GM19043 (cell line): Measurements from ENCODE around the gene WDR37.
"Not testable (repeated sequence)": the region's sequence is repeated elsewhere in the genome, so short reads cannot be mapped to it uniquely, and the experiment has no call there.

Experiments
- ATAC-seq: cut with Tn5 transposase; IDR thresholded peaks from one replicate; pipeline ENCODE4 v1.9.1; 2021; ENCODE audit warnings: low read depth; ENCODE audit not compliant: unreplicated experiment

Gene WDR37

GRCh38 chr10:1101946-1102345, 45.8 kb downstream of the WDR37 start:
- ATAC-seq: no peak

DNA sequence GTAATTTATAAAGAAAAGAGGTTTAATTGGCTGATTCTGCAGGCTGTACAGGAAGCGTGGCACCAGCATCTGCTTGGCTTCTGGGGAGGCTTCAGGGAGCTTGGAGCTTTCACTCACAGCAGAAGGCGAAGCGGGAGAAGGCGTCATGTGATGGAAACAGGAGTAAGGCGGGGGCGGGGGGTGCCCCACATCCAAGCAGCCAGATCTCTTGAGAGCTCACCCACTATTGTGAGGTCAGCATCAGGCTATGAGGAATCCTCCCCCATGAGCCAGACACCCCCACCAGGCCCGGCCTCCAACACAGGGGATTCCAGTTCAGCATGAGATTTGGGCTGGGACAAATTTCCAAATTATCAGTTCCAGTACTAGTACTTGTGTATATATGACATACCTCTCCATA, 46.2 kb downstream of the WDR37 start:
- ATAC-seq: no peak

- no peak for ATAC-seq
Measured at GRCh38 chr10:1102831-1103230, 46.6 kb downstream of the WDR37 start.

GRCh38 chr10:1103551-1103950, 47.4 kb downstream of the WDR37 start:
- ATAC-seq: no peak

GRCh38 chr10:1104971-1105370, 48.8 kb downstream of the WDR37 start:
- ATAC-seq: no peak

- no peak for ATAC-seq
Measured at GRCh38 chr10:1107004-1107403, 50.8 kb downstream of the WDR37 start.

DNA sequence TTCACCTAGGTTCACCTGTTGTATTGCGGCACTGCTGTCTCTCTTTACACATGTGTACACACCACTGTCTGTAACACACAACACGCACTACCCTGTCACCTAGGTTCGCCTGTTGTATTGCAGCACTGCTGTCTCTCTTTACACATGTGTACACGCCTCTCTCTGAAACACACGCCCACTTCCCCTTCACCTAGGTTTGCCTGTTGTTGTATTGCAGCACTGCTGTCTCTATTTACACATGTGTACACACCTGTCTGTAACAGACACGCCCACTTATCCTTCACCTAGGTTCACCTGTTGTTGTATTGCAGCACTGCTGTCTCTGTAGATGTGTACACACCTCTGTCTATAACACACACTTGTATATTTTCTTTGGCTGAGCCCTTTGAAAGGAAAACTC, 51.5 kb downstream of the WDR37 start:
- ATAC-seq: no peak

DNA sequence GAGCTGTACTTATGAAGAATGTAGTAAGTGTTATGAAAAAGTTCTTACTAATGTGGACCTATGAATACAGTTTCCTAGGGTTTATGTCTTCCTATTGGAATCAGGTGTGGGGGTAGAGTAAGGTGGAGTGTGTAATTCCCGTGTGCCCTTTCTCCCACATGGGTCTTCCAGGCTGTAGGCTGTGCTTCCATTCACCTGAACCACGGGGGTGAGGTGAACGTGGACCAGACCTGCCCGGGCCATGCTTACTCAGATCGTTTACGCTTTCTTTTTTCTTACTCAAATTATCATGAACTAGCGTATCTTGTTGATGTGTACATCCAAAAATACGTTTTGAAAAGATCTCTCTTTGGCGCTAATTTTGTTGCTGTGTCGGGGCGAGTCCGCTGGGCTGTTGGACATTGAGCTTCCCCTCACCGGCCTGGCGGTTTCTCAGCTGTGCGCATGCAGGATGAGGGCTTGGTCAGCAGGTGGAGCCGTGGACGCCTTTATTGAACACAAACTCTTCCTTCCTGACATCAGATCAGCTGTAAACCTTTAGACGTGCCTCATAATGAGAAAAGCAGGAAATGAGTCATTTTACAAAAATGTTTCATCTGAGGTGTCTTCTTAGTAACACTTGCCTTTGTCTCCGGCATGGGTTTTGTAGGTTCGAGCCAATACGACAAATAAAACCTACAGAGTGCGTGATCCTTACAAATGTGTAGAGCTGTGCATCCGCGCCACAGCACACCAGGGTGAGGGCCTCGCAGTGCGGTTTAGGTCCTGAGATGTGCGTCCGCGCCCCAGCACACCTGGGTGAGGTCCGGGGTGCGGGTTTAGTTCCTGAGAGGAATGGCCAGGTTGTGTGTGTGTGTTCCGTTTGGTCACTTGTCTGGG, 53.8 kb downstream of the WDR37 start:
- peak; percentile 84 for ATAC-seq

DNA sequence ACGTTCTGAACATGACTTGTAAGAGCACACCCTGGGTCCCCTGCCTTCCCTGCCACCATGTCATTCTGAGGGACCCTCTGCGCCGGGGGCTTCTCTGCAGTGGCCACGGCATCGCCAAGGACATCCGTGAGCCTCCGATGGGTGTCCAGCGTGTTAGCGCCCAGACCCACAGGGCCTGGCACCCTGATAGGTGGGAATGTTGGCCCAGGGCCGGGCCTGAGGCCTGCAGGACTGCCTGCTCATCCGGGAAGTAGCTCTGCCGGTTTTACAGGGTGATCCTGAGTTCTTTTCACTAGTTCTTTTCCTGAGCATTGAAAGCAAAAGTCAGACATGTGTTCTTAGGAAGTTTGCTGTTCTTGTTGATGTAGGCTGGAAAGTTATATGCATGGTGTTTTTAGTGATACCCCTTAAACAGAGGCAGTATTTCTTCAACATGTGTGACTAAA, 54.5 kb downstream of the WDR37 start:
- ATAC-seq: no peak

DNA sequence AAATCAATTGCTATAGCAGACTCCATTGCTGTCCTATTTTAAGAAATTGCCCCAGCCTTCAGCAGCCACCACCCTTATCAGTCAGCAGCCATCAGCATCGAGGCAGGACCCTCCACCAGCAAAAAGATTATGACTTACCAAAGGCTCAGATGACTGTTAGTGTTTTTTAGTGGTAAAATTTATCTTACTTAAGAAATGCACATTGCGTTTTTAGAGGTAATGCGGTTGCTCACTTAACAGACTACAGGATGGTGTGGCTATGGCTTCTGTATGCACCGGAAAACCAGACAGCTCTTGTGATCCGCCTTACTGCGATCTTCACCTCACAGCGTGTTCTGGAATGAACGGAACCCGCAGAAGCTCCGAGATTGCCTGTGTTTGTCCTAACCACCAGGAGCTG, 58.1 kb downstream of the WDR37 start:
- no peak for ATAC-seq

DNA sequence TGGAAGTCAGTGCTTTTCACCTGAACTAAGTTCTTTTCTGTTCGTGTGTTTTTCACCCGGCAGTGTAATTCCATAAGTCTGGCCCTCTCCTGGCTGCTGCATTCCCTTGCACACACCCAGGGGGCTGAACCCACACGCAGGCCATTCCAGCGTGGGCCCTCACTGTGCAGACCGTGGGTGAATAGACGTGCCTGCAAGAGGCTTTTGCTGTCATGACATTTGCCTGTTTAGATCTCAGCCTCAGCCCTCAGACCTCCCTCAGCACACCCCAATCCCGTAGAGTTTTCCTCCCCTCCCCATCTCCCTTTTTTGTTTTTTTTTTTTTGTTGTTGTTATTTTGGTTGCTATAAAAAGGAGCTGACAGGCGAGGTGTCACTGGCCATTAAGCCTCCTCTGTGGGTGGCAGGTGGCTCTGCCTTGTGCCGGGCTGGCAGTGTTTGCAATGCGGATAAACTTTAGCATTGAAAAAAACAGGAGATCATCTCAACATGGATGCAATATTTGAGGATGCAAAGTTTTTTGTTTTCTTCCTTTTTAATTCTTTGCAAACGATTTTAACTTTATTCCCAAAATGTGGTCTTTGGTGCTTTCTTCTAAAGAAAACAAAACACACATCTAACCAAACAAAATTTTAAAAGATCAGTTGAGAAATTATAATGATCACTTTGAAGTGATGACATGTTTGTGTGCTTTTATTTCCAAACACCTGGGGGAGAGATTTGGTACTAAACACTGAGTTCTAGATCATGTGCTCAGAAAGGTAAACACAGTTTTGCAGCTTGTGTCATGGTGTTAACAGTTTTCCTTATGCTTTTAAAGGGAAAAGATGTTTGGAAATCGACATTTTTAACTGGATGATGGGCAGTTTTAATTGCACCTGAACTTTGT, 58.8 kb downstream of the WDR37 start:
- ATAC-seq: peak; percentile 26

- peak; percentile 88 for ATAC-seq
Measured at GRCh38 chr10:1115607-1115955, 59.4 kb downstream of the WDR37 start.

DNA sequence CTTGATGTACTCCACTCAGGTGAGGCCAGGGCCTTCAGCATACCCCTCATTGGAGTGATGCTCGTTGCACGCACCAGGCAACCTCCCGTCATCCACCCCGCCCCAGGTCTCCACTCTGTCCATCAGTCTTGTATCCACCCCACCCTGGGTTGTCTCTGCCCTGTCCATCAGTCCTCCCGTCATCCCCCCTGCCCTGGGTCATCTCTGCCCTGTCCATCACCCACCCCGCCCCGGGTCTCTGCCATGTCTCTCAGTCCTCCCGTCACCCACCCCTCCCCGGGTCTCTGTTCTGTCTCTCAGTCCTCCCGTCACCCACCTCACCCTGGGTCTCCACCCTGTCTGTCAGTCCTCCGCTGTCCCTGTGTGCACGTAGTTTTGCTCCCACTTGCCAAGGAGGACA, 59.9 kb downstream of the WDR37 start:
- ATAC-seq: no peak

DNA sequence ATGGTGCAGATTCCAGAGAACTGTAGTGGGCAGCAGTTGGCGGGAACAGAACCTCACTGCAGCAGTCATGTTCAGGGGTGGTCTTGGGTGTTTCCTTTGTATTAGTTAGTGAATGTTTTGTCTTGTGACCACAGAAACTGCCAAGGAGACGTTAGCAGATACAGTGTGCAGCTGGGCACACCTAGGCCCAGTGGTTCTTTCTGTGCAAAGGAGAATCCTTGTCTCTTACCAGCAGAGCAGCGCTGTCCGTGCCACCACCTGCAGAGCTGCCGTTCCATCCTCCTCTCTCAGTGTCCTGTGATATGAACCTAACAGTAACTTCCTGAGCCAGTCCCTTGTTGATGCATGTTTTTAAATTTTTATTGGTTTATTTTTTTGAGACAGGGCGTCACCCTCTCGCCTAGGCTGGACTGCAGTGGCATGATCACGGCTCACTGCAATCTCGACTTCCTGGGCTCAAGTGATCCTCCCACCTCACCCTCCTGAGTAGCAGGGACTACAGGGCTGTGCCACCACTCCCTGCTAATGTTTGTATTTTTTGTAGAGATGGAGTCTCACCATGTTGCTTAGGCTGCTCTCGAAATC, 60.6 kb downstream of the WDR37 start:
- no peak for ATAC-seq

DNA sequence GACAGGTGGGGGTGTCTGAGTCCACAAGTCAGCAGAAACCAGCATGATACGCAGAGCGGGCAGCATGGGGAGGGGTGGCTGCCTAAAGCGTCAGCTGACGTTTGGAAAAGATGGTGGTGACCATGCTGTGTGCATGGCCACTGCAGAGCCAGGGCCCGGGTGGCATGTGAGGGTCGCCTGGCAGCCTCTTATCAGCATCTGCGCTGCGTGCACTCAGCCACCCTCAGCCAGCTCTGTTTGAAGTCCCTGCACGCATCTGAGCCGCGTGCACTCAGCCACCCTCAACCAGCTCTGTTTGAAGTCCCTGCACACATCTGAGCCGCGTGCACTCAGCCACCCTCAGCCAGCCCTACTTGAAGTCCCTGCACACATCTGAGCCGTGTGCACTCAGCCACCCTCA, 61.5 kb downstream of the WDR37 start:
- no peak for ATAC-seq

DNA sequence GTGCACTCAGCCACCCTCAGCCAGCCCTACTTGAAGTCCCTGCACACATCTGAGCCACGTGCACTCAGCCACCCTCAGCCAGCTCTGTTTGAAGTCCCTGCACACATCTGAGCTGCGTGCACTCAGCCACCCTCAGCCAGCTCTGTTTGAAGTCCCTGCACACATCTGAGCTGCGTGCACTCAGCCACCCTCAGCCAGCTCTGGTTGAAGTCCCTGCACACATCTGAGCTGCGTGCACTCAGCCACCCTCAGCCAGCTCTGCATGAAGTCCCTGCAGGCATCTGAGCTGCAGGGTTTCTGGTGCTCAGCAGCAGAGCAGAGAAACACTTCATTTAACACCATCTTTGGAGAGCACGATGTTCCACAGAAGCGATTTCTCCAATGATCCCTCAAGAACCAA, 62.1 kb downstream of the WDR37 start:
- not testable (repeated sequence) for ATAC-seq

- ATAC-seq: no peak
Measured at GRCh38 chr10:1119027-1119426, 62.8 kb downstream of the WDR37 start.

- no peak for ATAC-seq
Measured at GRCh38 chr10:1119501-1119900, 63.3 kb downstream of the WDR37 start.

- no peak for ATAC-seq
Measured at GRCh38 chr10:1120306-1120705, 64.1 kb downstream of the WDR37 start.

- ATAC-seq: no peak
Measured at GRCh38 chr10:1120801-1121211, 64.6 kb downstream of the WDR37 start.

GRCh38 chr10:1121271-1121970, 65.2 kb downstream of the WDR37 start:
- no peak for ATAC-seq
